Gastroesophageal sphincter (tissue), 4 donors: Measurements from ENCODE around the gene EVI5L. TPM values are rescaled to one million over a fixed set of nuclear protein-coding genes. Genes with fewer than 3 reads are reported as not detected.
"Not testable (repeated sequence)": the region's sequence is repeated elsewhere in the genome, so short reads cannot be mapped to it uniquely, and the experiment has no call there.

Source experiments
- ATAC-seq: fragments of 150-250 bp; one replicate; pipeline ENCODE4 v1.9.1; 2016; ENCODE audit warnings: mild to moderate bottlenecking, moderate library complexity
- H3K27ac ChIP-seq, 4 donors: fragments of 200-600 bp; sonication (generic) in 3 of 4; 1 replicate in 3 of 4; 2 replicates in 1 of 4; pipeline ENCODE4 v1.5.1; 2016 to 2019
- H3K27me3 ChIP-seq: fragments of 200-600 bp; sonication (generic); one replicate; pipeline ENCODE4 v1.5.1; 2019
- H3K36me3 ChIP-seq, 2 donors: fragments of 200-600 bp; sonication (generic); one replicate each; pipeline ENCODE4 v1.5.1; 2019; ENCODE audit warnings: control low read depth in 1 of 2
- H3K4me1 ChIP-seq, 3 donors: fragments of 200-600 bp; sonication (generic); 1 replicate in 2 of 3; 2 replicates in 1 of 3; pipeline ENCODE4 v1.5.1; 2016 to 2019; ENCODE audit warnings: control low read depth in 2 of 3
- H3K4me3 ChIP-seq, 2 donors: fragments of 200-600 bp; sonication (generic); one replicate each; pipeline ENCODE4 v1.5.1; 2019; ENCODE audit warnings: mild to moderate bottlenecking in 1 of 2, moderate library complexity in 1 of 2
- H3K9me3 ChIP-seq, 3 donors: fragments of 200-600 bp; sonication (generic); one replicate each; pipeline ENCODE4 v1.5.1; 2017 to 2019; ENCODE audit warnings: control low read depth in 2 of 3
- EP300 ChIP-seq: sonication (generic); formaldehyde crosslinking; IDR thresholded peaks from one replicate; pipeline ENCODE4 v1.6.1; 2017; ENCODE audit warnings: antibody characterized with exemption, mild to moderate bottlenecking
- POLR2A ChIP-seq, 2 donors: fragments of 450-650 bp; IDR thresholded peaks; one replicate each; pipeline ENCODE4 v1.6.1; 2017; ENCODE audit warnings: antibody characterized with exemption in 2 of 2, mild to moderate bottlenecking in 2 of 2, moderate library complexity in 1 of 2
- POLR2AphosphoS5 ChIP-seq: sonication (generic); formaldehyde crosslinking; IDR thresholded peaks from one replicate; pipeline ENCODE4 v1.6.1; 2017; ENCODE audit warnings: antibody characterized with exemption
- WGBS, 2 donors: methylation state at CpG; one replicate each; pipeline ENCODE4 v1.1.5; 2018; ENCODE audit warnings: low coverage in 1 of 2; 5-methylcytosine and 5-hydroxymethylcytosine counted together
- total RNA-seq, 4 donors: library from RNA; depleted of rRNA; stranded (reverse); fragments of >200 nt; gene quantifications; one replicate each; pipeline ENCODE4 v1.1.0, GENCODE V29; 2016
- TF ChIP-seq, protein P1 (sequence below), 4 experiments: fragments of 200-600 bp in 2 of 4; fragments of 450-650 bp in 2 of 4; sonication (generic) in 1 of 4; IDR thresholded peaks; one replicate each; pipeline ENCODE4 v1.5.1; 2017 to 2019; ENCODE audit warnings: antibody characterized with exemption in 4 of 4, mild to moderate bottlenecking in 2 of 4, moderate library complexity in 2 of 4

EVI5L gene
- total RNA-seq, 4 donors from 2014 or later: 17.3 to 46.3 (median 22.2) TPM

DNA sequence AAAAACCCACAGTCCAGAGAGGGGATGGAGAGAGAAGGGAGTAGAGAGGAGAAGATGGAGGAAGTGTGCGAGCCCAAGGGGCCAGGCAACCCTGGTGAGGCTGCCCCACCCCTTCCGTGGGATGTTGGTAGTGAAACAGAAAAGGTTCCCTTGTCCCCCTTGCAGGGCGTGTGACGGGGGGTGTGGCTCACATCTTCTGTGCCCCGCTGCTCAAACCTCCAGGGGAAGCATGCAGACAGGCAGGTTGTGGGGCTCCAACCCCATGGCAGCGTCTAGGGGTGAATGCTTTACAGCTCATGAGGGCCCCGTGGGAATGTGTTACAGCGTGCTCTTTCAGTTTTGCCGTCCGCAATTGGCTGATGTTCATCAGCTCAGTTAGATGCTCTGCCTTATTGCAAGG lies 14.7 kb upstream of the EVI5L start:
- no peak overlapping the region for H3K27ac ChIP-seq
- no peaks in the 10 kb centered on the region for H3K4me1 ChIP-seq
- no peak for ATAC-seq
- TF ChIP-seq, protein P1, sequence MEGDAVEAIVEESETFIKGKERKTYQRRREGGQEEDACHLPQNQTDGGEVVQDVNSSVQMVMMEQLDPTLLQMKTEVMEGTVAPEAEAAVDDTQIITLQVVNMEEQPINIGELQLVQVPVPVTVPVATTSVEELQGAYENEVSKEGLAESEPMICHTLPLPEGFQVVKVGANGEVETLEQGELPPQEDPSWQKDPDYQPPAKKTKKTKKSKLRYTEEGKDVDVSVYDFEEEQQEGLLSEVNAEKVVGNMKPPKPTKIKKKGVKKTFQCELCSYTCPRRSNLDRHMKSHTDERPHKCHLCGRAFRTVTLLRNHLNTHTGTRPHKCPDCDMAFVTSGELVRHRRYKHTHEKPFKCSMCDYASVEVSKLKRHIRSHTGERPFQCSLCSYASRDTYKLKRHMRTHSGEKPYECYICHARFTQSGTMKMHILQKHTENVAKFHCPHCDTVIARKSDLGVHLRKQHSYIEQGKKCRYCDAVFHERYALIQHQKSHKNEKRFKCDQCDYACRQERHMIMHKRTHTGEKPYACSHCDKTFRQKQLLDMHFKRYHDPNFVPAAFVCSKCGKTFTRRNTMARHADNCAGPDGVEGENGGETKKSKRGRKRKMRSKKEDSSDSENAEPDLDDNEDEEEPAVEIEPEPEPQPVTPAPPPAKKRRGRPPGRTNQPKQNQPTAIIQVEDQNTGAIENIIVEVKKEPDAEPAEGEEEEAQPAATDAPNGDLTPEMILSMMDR (IDR thresholded peaks at IDR 0.05): no peak
- TF ChIP-seq EP300 (no peak), POLR2AphosphoS5 (no peak), POLR2A (IDR thresholded peaks at IDR 0.05) (no peak)
- H3K4me3 ChIP-seq: no peak overlapping the region
- no peaks in the 10 kb centered on the region for H3K36me3 ChIP-seq
- WGBS, 2 donors: 63 to 75% methylated on average over 2 to 10 of the region's 10 CpGs
- H3K9me3 ChIP-seq: peaks cover 0 to 59% (median 2%) of the 10 kb centered on the region in 3 donors
- peaks cover 49% of the 10 kb centered on the region for H3K27me3 ChIP-seq

DNA sequence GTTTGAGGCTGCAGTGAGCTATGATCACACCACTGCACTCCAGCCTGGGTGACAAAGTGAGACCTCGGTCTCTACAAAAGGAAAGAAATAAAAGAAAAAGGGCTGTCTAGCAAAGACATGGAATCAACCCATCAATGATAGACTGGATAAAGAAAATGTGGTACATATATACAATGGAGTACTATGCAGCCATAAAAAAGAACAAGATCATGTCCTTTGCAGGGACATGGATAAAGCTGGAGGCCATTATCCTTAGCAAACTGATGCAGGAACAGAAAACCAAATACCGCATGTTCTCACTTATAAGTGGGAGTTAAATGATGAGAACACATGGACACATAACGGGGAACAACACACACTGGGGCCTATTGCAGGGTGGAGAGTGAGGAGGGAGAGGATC lies 14.0 kb upstream of the EVI5L start:
- not testable (repeated sequence) for H3K4me3 ChIP-seq, H3K4me1 ChIP-seq, H3K27ac ChIP-seq, H3K36me3 ChIP-seq, ATAC-seq
- 88 to 100% methylated on average over 2 to 3 of the region's 3 CpGs for WGBS, 2 donors
- Histone ChIP-seq H3K27me3 (peaks cover 50% of the 10 kb centered on the region), H3K9me3 (peaks cover 0 to 53% (median 2%) of the 10 kb centered on the region in 3 donors)

DNA sequence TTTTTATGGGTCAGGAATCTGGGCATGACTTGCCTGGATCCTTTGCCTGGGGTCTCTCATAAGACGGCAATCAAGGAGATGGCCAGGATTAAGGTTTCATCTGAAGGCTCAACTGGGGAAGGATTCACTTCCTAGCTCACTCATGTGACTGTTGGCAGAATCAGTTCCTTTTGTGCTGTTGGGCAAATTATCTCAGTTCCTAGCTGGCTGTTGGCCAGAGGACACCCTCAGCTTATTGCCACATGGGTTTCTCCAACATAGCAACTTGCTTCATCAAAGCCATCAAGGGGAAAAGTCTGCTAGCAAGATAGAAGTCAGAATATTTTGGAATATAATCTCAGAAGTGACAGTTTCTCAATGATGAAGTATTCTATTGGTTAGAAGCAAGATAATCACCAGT lies 12.2 kb upstream of the EVI5L start:
- TF ChIP-seq POLR2A (IDR thresholded peaks at IDR 0.05) (no peak), POLR2AphosphoS5 (no peak), EP300 (no peak)
- TF ChIP-seq, protein P1 (IDR thresholded peaks at IDR 0.05): no peak
- no peak for ATAC-seq
- Histone ChIP-seq H3K4me3 (no peak overlapping the region), H3K27me3 (peaks cover 59% of the 10 kb centered on the region), H3K36me3 (no peaks in the 10 kb centered on the region), H3K4me1 (no peaks in the 10 kb centered on the region), H3K27ac (no peak overlapping the region), H3K9me3 (peaks cover 0 to 35% (median 0%) of the 10 kb centered on the region in 3 donors)
- 100% methylated on average over 1 of the region's 1 CpG; no CpG with 5 or more reads in 1 of the 2 donors for WGBS, 2 donors

DNA sequence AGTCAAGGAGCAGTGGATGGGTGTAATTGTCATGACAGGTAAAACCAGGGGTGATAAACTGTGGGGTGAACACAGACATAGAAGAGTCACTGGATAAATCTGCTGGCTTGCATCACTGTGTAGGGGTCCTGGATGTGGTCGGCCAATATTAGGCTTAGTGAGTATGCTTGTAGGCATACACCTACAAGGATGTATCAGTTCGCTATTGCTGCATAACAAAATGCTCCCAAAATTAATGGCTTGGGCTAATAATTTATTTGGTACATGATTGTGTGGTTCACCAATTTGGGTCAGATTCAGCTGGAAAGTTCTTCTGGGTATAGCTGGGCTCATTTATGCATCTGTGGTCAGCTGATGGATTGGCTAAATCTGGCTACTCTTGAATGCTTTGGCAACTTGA lies 11.2 kb upstream of the EVI5L start:
- H3K4me3 ChIP-seq: no peak overlapping the region
- 70 to 89% methylated on average over 1 to 2 of the region's 2 CpGs for WGBS, 2 donors
- no peak for ATAC-seq
- H3K27ac ChIP-seq: no peak overlapping the region
- TF ChIP-seq, protein P1 (IDR thresholded peaks at IDR 0.05): no peak
- TF ChIP-seq POLR2A (IDR thresholded peaks at IDR 0.05): no peak
- no peak for TF ChIP-seq EP300
- TF ChIP-seq POLR2AphosphoS5: no peak
- H3K27me3 ChIP-seq: peaks cover 63% of the 10 kb centered on the region
- peaks cover 0 to 34% (median 0%) of the 10 kb centered on the region in 3 donors for H3K9me3 ChIP-seq
- no peaks in the 10 kb centered on the region for H3K4me1 ChIP-seq
- no peaks in the 10 kb centered on the region for H3K36me3 ChIP-seq

DNA sequence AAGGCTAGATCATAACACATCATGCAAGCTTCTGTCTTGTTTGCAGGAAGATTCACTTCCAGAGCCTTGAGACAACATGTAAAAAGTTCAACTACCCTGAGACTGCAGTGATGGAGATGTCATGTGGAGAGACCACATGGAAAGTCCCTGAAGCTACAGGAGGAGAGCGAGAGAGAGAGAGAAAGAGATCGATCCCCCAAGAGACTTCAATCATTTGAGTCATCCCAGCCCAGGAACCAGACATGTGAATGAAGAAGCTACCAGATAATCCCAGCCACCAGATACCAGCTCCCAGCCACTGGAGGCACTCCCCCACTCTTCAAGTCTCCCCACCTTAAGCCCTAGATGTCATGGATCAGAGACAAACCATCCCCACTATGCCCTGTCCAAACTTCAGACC lies 10.7 kb upstream of the EVI5L start:
- TF ChIP-seq, protein P1 (IDR thresholded peaks at IDR 0.05): no peak
- TF ChIP-seq POLR2A (IDR thresholded peaks at IDR 0.05): no peak
- no peak for TF ChIP-seq POLR2AphosphoS5
- no peak for TF ChIP-seq EP300
- WGBS, 2 donors: 83 to 89% methylated on average over 2 of the region's 2 CpGs
- ATAC-seq: no peak
- no peaks in the 10 kb centered on the region for H3K36me3 ChIP-seq
- peaks cover 68% of the 10 kb centered on the region for H3K27me3 ChIP-seq
- H3K4me3 ChIP-seq: no peak overlapping the region
- no peak overlapping the region for H3K27ac ChIP-seq
- no peaks in the 10 kb centered on the region for H3K4me1 ChIP-seq
- peaks cover 0 to 34% (median 0%) of the 10 kb centered on the region in 3 donors for H3K9me3 ChIP-seq
